Stimulated activated CD4-positive, alpha-beta T cell treated with anti-CD3 and anti-CD28 coated beads, Interleukin-2, amount 100 ng/mL, for 4 hours (primary cell): ENCODE results near the gene CFAP221.

Experiments used
- DNase-seq: peaks from one replicate; pipeline ENCODE4 v3.0.0-alpha.2; 2020; ENCODE audit warnings: low read depth

The CFAP221 gene

DNA sequence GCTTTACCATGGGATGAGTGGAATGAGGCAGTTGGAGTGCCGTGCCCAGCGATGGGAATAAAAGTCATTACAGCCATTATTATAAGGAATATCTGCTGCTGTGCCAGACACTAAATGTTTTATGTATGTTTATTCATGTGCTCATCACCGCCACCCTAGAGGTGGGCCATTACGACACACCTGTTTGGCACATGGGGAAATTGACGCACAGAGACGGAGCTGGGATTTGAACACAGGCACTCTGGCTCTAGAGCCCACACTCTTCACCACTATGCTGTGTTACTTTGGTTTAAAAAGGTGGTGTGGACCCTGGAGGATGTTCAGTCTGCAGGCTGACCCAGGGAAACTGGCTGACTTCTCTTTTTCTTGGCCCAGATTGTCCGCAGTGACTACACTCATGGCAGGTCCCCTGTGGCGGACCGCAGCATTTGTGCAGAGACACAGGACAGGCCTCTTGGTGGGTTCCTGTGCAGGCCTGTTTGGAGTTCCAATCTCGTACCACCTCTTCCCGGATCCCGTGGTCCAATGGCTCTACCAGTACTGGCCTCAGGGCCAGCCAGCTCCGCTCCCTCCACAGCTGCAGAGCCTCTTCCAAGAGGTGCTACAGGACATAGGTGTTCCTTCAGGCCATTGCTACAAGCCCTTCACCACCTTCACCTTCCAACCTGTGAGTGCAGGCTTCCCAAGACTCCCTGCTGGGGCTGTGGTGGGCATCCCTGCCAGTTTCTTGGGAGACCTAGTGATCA lies 136.4 kb downstream of the CFAP221 start:
- no peak for DNase-seq

DNA sequence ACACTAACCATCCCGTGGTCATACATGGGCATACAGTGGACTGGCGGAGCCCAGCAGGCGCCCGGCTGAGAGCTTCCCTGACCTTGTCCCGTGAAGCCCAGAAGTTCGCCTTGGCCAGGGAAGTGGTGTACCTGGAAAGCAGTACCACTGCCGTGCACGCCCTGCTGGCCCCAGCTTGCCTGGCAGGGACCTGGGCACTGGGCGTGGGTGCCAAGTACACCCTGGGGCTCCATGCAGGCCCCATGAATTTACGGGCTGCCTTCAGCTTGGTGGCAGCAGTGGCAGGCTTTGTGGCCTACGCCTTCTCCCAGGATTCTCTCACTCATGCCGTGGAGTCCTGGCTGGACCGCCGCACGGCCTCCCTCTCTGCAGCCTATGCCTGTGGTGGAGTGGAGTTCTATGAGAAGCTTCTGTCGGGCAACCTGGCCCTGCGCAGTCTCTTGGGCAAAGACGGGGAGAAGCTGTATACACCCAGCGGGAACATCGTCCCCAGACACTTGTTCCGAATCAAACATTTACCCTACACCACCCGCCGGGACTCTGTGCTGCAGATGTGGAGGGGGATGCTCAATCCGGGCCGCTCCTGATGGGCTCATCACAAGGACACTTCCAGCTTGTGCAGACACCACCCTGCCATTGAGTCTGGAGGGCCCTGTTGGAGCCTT lies 137.1 kb downstream of the CFAP221 start:
- no peak for DNase-seq

DNA sequence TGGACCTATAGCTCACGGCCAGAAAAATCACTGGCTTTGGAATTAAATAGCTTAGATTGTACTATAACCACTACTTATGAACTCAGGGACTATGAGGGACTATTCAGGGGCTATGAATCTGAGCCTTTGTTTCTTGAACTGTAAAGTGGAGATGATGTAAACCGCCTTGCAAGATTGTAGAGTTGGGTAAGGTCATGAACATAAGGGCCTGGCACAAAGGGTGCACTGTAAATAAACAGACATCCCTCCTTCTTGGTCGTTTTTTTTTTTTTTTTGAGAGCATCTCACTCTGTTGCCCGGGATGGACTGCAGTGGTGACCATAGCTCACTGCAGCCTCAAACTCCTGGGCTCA lies 137.6 kb downstream of the CFAP221 start:
- DNase-seq, result no peak

- no peak for DNase-seq
These were observed 138.3 kb downstream of the CFAP221 start for GRCh38 chr2:119682578-119682977.

GRCh38 chr2:119683074-119683712 lies 138.9 kb downstream of the CFAP221 start:
- no peak for DNase-seq

DNA sequence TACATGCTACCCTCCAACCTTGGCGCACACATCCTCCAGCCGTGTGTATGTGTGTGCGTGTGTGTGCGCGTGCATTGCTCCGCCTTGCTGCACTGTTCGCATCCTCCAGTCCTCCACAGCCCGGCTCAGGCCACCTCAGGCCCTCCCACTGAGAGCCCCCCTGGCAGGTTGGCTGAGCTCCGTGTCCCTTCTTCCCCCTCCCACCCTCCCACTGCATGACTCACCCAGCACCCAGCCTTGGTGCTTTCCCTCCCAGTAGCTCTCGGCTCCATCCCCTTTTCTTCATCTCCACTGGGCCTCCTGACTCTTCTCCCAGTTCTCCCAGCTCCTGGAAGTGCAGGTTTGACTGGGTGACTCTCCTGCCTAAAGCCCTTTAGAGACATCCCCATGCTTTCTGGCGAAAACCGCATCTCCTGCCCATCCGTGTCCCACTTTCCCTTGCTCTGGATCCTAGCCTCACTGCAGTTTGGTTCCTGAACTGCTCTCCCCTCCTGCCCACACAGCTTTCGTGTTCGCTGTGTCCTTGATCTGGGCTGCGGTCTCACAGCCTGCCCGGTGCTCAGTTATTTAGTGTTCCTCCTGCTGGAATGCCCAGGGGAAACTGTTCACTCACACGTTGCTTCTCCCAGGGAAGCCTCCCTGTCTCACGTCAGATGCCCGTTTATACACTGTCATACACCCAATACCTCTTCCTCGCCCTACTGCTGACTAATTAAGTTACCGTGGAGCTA lies 139.6 kb downstream of the CFAP221 start:
- no peak for DNase-seq

DNA sequence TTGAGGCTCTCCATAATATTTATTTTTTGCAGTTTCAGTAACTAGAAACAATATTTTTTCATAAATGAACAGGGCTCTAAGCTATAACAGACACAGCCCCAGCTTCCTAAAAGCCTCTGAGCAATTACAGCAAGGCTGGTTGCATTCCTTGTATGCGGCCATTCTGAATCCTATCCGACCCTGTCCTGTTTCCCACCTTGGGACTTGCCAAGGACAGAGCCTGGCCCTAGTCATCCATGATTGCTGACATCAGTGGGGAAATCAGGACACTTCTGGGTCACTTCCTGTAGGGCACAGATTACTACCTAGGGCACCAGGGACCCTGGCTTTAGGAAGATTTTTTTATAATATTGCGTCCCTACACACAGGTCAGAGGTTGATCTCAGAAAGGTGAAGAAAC lies 140.3 kb downstream of the CFAP221 start:
- DNase-seq, result no peak

DNA sequence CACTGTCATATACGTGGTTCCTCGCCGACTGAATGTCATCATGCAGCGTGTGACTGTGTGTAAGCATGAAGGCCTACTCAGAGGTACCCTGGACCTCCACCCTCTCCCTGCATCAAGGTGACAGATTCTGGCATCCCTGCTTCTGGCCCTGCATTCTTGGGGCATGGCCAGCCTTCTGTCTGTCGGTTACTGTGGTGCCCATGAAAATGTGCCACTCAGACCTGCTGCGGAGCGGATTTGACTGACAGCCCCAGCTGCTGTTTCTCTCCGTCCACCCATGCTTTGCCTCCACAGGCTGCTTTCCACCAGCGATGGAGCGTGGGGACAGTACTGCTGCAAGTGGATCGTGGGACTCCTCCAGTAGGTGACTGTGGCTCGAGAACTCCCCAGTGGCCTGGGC lies 144.4 kb downstream of the CFAP221 start:
- DNase-seq, result no peak

DNA sequence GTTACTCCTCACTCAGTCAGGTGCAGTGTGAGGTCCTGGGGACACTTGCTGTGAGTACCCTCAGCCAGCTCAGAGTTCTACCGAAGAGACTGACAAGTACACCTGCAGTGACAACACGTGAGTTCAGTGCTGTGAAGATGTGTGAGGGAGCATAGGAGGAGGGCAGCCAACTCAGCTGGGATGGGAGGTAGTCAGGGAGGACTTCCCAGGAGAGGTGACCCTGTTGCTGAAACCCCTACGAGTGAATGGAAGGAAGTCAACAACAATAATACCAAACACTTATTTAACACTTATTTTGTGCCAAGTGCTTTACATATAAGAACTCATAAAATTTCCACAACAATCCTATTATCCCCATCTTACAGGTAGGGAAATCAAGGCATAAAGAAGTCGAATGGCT lies 145.0 kb downstream of the CFAP221 start:
- DNase-seq, result no peak

DNA sequence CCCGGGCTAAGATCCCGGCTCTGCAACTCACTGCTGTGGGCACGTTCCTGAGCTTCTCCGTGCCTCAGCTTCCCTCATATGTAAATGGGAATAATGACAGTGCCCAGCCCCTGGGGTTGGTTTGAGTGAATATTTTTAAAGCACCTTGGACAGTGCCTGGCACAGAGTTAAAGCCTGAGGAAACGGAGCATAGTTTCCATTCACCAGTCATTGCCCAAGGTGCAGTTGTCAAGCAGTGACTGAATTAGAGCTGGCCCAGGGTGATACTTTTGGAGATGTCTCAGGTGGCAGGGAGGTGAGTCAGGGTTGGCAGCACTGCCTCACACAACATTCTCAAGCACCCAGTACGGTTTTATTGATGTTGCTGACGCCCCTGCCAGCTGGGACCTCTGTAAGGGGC lies 146.9 kb downstream of the CFAP221 start:
- no peak for DNase-seq

DNA sequence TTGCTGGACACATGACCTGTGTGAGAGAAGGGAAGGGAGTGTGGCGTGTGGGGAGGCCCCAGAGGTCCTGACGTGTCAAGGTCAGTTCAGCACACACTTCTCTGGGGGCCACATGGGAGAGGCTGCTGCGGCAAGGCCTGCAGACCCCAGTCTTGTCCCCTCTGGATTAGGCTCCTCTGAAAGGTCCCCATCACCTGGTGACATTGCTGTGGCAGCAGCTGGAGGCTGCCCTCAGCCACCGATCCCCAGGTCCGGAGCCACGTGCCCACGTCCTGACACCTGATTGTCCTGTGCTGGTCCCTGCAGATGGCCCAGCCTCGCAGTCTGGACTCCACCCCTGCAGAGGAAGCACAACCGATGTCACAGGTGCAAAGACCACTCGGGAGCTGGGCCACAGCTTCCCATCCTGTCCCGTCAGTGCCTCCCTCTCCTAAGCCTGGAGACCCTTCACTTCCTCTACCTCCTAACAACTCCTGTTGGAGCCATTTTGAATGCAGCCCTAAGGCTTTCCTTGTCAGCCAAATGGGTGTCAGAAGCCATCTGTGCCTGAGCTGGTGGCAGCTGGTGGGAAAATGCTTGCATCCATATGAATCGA lies 147.5 kb downstream of the CFAP221 start:
- DNase-seq, result no peak

DNA sequence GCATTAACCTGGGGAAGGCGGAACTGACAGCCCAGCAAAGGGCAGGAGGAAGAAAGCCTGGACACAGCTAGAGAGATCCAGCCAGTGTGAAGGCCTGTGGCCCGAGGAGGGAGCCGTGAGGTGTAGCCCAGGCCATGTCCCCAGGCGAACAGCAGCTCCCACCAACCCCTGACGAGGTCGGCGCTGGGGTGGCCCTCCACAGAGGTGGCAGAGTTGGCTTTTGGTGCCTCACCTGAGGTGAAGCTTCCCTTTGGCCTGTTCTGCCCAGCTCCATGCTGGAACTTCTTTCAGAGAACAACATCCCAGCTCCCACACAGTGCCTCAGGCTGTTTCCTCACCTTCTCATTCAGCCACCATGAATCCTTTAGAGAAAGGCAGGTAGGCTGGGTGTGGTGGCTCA lies 148.1 kb downstream of the CFAP221 start:
- DNase-seq, result no peak

GRCh38 chr2:119692954-119693353 lies 148.7 kb downstream of the CFAP221 start:
- no peak for DNase-seq

GRCh38 chr2:119693567-119693966 lies 149.3 kb downstream of the CFAP221 start:
- DNase-seq, result no peak

DNA sequence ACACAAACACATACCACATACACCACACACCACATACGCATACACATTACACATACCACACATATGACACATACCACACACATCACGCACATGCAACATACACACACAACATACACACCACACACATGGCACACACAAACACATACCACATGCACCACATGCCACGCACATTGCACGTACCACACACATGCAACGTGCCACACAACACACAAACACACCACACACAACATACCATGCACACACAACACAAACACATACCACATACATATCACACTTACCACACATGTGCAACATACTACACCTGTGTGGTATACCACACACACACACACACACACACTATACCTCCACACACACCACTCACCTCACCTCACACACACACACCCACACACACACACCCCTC lies 149.7 kb downstream of the CFAP221 start:
- no peak for DNase-seq

- no peak for DNase-seq
These were observed 150.2 kb downstream of the CFAP221 start for GRCh38 chr2:119694470-119694844.

- DNase-seq, result no peak
These were observed 150.7 kb downstream of the CFAP221 start for GRCh38 chr2:119694845-119695521.

DNA sequence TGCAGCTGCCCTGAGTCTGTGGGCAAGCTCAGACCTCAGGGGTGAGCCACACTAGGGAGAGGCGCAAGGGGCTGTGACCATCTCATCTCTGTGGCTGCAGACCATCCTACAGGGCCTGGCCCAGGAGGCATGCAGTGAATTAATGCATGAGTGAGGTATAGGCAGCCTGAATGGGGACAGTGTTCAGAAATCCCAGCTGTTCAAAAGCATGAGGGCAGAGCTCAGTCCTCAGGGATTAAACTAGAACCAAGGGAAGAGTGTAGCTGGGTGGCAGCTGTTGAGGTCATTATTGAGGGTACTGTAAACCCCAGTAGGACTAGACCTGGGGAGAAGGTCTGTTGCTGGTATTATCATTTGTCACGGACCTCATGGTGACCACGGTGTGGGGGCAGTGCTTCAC lies 151.8 kb downstream of the CFAP221 start:
- DNase-seq, result no peak

- no peak for DNase-seq
These were observed 152.3 kb downstream of the CFAP221 start for GRCh38 chr2:119696494-119697030.

- no peak for DNase-seq
These were observed 153.2 kb downstream of the CFAP221 start for GRCh38 chr2:119697290-119698020.

DNA sequence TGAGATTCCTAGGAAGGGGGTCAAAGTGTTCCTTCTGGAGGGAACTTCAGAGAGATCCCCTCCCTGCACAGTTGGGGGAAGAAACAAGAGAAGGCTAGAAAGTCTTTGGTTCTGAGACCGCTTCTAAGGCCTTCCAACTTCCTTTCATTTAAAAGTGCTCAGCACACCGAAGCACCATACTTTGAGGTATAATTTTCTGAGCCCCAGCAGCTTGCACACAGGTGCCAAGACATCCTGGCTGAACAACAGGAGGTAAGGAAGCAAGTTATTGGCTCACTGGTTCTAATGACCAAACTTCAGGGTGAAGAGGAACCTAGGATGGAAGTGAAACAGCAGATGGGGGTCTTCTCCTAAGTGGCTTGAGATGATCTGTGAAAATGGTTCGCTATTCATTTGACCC lies 154.0 kb downstream of the CFAP221 start:
- DNase-seq, result no peak
